Suprapubic skin (tissue), 4 donors: ENCODE measurements around the gene BCL7C. TPM values are rescaled to one million over a fixed set of nuclear protein-coding genes. Genes with fewer than 3 reads are reported as not detected.

ENCODE experiments used
- DNase-seq, 2 donors: peaks; one replicate each; pipeline ENCODE4 v3.0.0-alpha.2; 2019; ENCODE audit warnings: low spot score in 2 of 2
- H3K27ac ChIP-seq: fragments of 200-600 bp; sonication (generic); one replicate; pipeline ENCODE4 v1.5.1; 2019
- H3K27me3 ChIP-seq: fragments of 200-600 bp; sonication (generic); one replicate; pipeline ENCODE4 v1.5.1; 2019
- H3K36me3 ChIP-seq: fragments of 200-600 bp; sonication (generic); one replicate; pipeline ENCODE4 v1.5.1; 2019
- H3K4me1 ChIP-seq: fragments of 200-600 bp; sonication (generic); one replicate; pipeline ENCODE4 v1.5.1; 2019
- H3K4me3 ChIP-seq: fragments of 200-600 bp; sonication (generic); one replicate; pipeline ENCODE4 v1.5.1; 2019; ENCODE audit warnings: mild to moderate bottlenecking
- H3K9me3 ChIP-seq: fragments of 200-600 bp; sonication (generic); one replicate; pipeline ENCODE4 v1.5.1; 2019
- CTCF ChIP-seq, 2 donors: fragments of 200-600 bp in 1 of 2; fragments of 450-650 bp in 1 of 2; sonication (generic) in 1 of 2; IDR thresholded peaks; one replicate each; pipeline ENCODE4 v1.5.1; 2016 to 2019; ENCODE audit warnings: antibody characterized with exemption in 2 of 2, mild to moderate bottlenecking in 1 of 2, moderate library complexity in 1 of 2
- EP300 ChIP-seq: sonication (generic); formaldehyde crosslinking; IDR thresholded peaks from one replicate; pipeline ENCODE4 v1.6.1; 2017; ENCODE audit warnings: antibody characterized with exemption
- POLR2A ChIP-seq, 2 donors: fragments of 450-650 bp; IDR thresholded peaks; one replicate each; pipeline ENCODE4 v1.6.1; 2017; ENCODE audit warnings: antibody characterized with exemption in 2 of 2, mild to moderate bottlenecking in 2 of 2, moderate library complexity in 2 of 2
- POLR2AphosphoS5 ChIP-seq, 3 donors: sonication (generic); formaldehyde crosslinking; IDR thresholded peaks; one replicate each; pipeline ENCODE4 v1.6.1; 2017; ENCODE audit warnings: antibody characterized with exemption in 3 of 3
- WGBS: methylation state at CpG from one replicate; pipeline ENCODE4 v1.1.5; 2018; 5-methylcytosine and 5-hydroxymethylcytosine counted together
- total RNA-seq, 4 donors: library from RNA; depleted of rRNA; stranded (reverse); fragments of >200 nt; gene quantifications; one replicate each; pipeline ENCODE4 v1.1.0, GENCODE V29; 2016

Gene BCL7C
- total RNA-seq, 4 donors from 2014 or later: 32.3 to 47.2 (median 43.9) TPM

DNA sequence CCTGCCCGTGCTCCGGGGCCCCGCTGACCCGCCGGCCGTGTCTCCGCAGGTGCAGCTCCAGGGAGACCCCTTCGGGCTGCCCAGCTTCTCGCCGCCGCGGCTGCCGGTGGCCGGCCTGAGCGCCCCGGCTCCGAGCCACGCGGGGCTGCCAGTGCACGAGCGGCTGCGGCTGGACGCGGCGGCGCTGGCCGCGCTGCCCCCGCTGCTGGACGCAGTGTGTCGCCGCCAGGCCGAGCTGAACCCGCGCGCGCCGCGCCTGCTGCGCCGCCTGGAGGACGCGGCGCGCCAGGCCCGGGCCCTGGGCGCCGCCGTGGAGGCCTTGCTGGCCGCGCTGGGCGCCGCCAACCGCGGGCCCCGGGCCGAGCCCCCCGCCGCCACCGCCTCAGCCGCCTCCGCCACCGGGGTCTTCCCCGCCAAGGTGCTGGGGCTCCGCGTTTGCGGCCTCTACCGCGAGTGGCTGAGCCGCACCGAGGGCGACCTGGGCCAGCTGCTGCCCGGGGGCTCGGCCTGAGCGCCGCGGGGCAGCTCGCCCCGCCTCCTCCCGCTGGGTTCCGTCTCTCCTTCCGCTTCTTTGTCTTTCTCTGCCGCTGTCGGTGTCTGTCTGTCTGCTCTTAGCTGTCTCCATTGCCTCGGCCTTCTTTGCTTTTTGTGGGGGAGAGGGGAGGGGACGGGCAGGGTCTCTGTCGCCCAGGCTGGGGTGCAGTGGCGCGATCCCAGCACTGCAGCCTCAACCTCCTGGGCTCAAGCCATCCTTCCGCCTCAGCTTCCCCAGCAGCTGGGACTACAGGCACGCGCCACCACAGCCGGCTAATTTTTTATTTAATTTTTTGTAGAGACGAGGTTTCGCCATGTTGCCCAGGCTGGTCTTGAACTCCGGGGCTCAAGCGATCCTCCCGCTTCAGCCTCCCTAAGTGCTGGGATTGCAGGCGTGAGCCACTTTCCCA, 8.4 kb upstream of the BCL7C start:
- no peaks in the 10 kb centered on the region for H3K36me3 ChIP-seq
- peak overlapping the region; percentile 47 for H3K4me3 ChIP-seq
- TF ChIP-seq CTCF (IDR thresholded peaks at IDR 0.05): peak; percentile 32 to 34
- TF ChIP-seq EP300: no peak
- 22% methylated on average over 40 of the region's 99 CpGs for WGBS
- H3K27me3 ChIP-seq: no peaks in the 10 kb centered on the region
- DNase-seq: no peak
- H3K4me1 ChIP-seq: peaks cover 28% of the 10 kb centered on the region
- no peaks in the 10 kb centered on the region for H3K9me3 ChIP-seq
- peak overlapping the region; percentile 83 for H3K27ac ChIP-seq

- no peaks in the 10 kb centered on the region for H3K27me3 ChIP-seq
- H3K4me3 ChIP-seq: peak overlapping the region; percentile 47
- no peak for DNase-seq
- 47% methylated on average over 5 of the region's 6 CpGs for WGBS
- no peak for TF ChIP-seq POLR2A (IDR thresholded peaks at IDR 0.05)
- TF ChIP-seq CTCF (IDR thresholded peaks at IDR 0.05): no peak
- no peak for TF ChIP-seq POLR2AphosphoS5 (IDR thresholded peaks at IDR 0.05)
- no peak for TF ChIP-seq EP300
- H3K36me3 ChIP-seq: no peaks in the 10 kb centered on the region
- peak overlapping the region; percentile 83 for H3K27ac ChIP-seq
- peaks cover 37% of the 10 kb centered on the region for H3K4me1 ChIP-seq
- H3K9me3 ChIP-seq: no peaks in the 10 kb centered on the region
These were observed 7.5 kb upstream of the BCL7C start for GRCh38 chr16:30901201-30902028.

- Histone ChIP-seq H3K9me3 (no peaks in the 10 kb centered on the region), H3K36me3 (no peaks in the 10 kb centered on the region), H3K4me3 (no peak overlapping the region), H3K27ac (no peak overlapping the region), H3K4me1 (peaks cover 45% of the 10 kb centered on the region), H3K27me3 (no peaks in the 10 kb centered on the region)
- TF ChIP-seq POLR2AphosphoS5 (IDR thresholded peaks at IDR 0.05): no peak
- no peak for TF ChIP-seq POLR2A (IDR thresholded peaks at IDR 0.05)
- no peak for TF ChIP-seq CTCF (IDR thresholded peaks at IDR 0.05)
- TF ChIP-seq EP300: no peak
- WGBS: 95% methylated on average over 5 of the region's 5 CpGs
- DNase-seq: no peak
These were observed 6.7 kb upstream of the BCL7C start for GRCh38 chr16:30900588-30900987.

GRCh38 chr16:30899794-30900193, 5.9 kb upstream of the BCL7C start:
- Histone ChIP-seq H3K9me3 (no peaks in the 10 kb centered on the region), H3K27ac (no peak overlapping the region), H3K4me1 (peaks cover 53% of the 10 kb centered on the region), H3K4me3 (no peak overlapping the region), H3K36me3 (no peaks in the 10 kb centered on the region), H3K27me3 (no peaks in the 10 kb centered on the region)
- TF ChIP-seq EP300 (no peak), POLR2AphosphoS5 (IDR thresholded peaks at IDR 0.05) (no peak), POLR2A (IDR thresholded peaks at IDR 0.05) (no peak), CTCF (IDR thresholded peaks at IDR 0.05) (no peak)
- no peak for DNase-seq
- WGBS: 79% methylated on average over 2 of the region's 2 CpGs
